ENCODE results near the gene OLFML1.

DNA sequence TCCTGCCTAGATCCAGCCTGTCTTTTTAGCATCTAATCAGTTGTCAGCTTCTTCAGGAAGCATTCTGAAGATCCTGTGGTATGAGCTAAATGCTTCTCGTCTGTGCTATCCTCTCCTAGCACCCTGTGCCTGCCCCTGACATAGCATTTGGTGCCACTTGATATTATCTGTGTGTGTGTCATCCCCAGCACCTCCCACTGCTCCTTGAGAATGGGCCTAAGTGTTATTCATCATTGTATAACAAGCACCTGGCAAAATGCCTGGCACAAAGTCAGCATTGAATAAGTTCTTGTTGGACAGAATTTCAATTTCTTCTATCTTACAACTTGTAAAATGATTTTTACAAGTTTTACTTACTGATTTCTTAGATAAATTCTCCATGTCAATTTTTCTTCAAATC, 28.1 kb upstream of the OLFML1 start:
- TF ChIP-seq, protein P1, sequence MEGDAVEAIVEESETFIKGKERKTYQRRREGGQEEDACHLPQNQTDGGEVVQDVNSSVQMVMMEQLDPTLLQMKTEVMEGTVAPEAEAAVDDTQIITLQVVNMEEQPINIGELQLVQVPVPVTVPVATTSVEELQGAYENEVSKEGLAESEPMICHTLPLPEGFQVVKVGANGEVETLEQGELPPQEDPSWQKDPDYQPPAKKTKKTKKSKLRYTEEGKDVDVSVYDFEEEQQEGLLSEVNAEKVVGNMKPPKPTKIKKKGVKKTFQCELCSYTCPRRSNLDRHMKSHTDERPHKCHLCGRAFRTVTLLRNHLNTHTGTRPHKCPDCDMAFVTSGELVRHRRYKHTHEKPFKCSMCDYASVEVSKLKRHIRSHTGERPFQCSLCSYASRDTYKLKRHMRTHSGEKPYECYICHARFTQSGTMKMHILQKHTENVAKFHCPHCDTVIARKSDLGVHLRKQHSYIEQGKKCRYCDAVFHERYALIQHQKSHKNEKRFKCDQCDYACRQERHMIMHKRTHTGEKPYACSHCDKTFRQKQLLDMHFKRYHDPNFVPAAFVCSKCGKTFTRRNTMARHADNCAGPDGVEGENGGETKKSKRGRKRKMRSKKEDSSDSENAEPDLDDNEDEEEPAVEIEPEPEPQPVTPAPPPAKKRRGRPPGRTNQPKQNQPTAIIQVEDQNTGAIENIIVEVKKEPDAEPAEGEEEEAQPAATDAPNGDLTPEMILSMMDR (IDR thresholded peaks at IDR 0.05): no peak
- no peak for TF ChIP-seq ZFX (IDR thresholded peaks at IDR 0.05; ENCODE audit: borderline replicate concordance)
